ENCODE measurements around the gene FAM118B.

The FAM118B gene

DNA sequence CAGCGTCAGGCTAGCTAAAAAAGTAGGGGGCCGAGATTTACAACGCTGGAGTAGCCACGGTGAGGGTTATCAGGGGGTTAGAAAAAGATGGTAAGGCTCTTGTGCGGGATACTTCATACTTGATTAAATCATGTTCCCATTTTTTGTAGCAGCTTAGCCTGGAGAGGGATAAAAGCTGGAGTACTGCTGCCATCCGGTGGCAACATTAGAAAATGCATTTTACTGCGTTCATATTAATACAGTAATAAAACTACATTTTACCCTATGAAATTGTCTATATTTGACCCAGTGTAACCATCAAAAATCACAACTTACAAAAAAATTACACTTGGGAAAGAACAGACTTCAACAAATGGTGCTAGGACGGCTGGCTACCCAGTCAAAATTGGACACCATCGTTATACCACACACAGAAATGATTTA lies 17.4 kb upstream of the FAM118B start:
- TF ChIP-seq, protein P1, sequence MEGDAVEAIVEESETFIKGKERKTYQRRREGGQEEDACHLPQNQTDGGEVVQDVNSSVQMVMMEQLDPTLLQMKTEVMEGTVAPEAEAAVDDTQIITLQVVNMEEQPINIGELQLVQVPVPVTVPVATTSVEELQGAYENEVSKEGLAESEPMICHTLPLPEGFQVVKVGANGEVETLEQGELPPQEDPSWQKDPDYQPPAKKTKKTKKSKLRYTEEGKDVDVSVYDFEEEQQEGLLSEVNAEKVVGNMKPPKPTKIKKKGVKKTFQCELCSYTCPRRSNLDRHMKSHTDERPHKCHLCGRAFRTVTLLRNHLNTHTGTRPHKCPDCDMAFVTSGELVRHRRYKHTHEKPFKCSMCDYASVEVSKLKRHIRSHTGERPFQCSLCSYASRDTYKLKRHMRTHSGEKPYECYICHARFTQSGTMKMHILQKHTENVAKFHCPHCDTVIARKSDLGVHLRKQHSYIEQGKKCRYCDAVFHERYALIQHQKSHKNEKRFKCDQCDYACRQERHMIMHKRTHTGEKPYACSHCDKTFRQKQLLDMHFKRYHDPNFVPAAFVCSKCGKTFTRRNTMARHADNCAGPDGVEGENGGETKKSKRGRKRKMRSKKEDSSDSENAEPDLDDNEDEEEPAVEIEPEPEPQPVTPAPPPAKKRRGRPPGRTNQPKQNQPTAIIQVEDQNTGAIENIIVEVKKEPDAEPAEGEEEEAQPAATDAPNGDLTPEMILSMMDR (IDR thresholded peaks at IDR 0.05) = no peak
- Histone ChIP-seq H3K4me1 (ENCODE audit: control insufficient read depth in 1 of 2, insufficient read depth in 1 of 2, low read depth in 1 of 2, low read length in 1 of 2) (no peaks in the 10 kb centered on the region), H3K36me3 (peaks cover 46% of the 10 kb centered on the region), H3K27me3 (no peaks in the 10 kb centered on the region), H3K27ac (no peak overlapping the region), H3K9me3 (no peaks in the 10 kb centered on the region), H3K4me3 (ENCODE audit: low read depth in 1 of 2, low read length in 1 of 2) (no peak overlapping the region)

DNA sequence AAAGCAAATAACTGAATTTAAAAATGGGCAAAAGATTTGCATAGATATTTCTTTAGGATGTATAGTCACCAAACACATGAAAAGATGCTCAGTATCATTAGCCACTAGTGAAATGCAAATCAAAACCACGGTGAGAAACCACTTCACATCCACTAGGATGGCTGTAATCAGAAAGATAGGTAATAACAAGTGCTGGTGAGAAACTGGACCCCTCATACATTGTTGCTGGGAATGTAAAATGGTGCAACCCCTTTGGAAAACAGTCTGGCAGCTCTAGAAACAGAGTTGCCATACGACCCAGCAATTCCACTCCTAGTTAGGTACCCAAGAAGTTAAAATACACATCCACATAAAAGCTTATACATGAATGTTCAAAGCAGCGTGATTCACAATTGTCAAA lies 16.5 kb upstream of the FAM118B start:
- TF ChIP-seq, protein P1 (IDR thresholded peaks at IDR 0.05) = no peak
- peaks cover 48% of the 10 kb centered on the region for H3K36me3 ChIP-seq
- H3K4me1 ChIP-seq (ENCODE audit: control insufficient read depth in 1 of 2, insufficient read depth in 1 of 2, low read depth in 1 of 2, low read length in 1 of 2) = no peaks in the 10 kb centered on the region
- no peak overlapping the region for H3K4me3 ChIP-seq (ENCODE audit: low read depth in 1 of 2, low read length in 1 of 2)
- H3K9me3 ChIP-seq = no peaks in the 10 kb centered on the region
- no peaks in the 10 kb centered on the region for H3K27me3 ChIP-seq
- no peak overlapping the region for H3K27ac ChIP-seq

DNA sequence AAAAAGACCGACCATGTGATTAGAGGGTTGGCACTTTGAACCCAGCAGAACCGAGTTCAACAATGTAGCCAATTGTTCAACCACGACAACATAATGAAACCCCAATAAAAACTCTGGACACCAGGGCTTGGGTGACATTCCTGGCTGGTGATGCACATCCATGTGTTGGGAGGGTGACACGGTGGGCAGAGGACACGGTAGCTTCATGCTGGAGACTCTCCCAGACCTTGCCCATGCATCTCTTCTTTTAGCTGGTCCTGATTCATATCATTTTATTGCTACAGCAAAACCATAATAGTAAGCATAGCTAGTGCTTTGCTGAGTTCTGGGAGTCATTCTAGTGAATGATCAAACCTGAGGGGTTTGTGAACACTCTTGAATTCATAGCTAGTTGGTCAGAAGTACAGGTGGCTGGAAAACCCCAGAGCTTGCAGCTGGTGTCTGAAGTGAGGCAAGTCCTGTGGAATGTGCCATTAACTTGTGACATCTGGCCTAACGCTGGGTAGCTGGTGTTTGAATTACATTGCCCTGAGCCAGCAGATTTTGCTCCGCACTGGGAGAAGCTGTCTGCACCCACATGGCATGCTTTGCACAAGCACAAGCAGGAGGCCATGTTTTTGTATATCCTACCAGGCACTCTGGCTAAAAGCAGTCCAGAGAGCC lies 14.2 kb upstream of the FAM118B start:
- no peaks in the 10 kb centered on the region for H3K4me1 ChIP-seq (ENCODE audit: control insufficient read depth in 1 of 2, insufficient read depth in 1 of 2, low read depth in 1 of 2, low read length in 1 of 2)
- peaks cover 55% of the 10 kb centered on the region for H3K36me3 ChIP-seq
- no peaks in the 10 kb centered on the region for H3K27me3 ChIP-seq
- no peaks in the 10 kb centered on the region for H3K9me3 ChIP-seq
- no peak overlapping the region for H3K4me3 ChIP-seq (ENCODE audit: low read depth in 1 of 2, low read length in 1 of 2)
- no peak overlapping the region for H3K27ac ChIP-seq
- TF ChIP-seq, protein P1 (IDR thresholded peaks at IDR 0.05) = no peak

DNA sequence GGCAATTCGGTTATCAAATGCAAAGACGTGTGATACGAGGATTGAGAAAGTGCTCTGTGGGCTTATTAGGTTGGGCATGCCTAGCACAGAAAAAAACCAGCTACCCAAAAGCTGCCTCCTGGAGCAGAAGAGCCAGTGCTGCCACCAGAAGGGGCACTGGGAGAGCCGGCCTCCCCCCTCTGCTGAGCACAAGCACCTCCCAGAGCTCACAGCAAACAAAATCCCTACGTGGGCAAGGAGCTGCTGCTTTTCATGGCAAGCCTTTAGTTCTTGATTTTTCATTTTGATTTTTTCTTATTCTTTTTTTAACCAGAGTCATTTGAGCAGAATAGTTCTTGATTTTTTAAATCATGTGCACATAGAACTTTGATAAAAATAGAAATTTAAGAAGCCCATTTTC lies 12.9 kb upstream of the FAM118B start:
- H3K4me3 ChIP-seq (ENCODE audit: low read depth in 1 of 2, low read length in 1 of 2) = no peak overlapping the region
- no peaks in the 10 kb centered on the region for H3K27me3 ChIP-seq
- TF ChIP-seq, protein P1 (IDR thresholded peaks at IDR 0.05) = no peak
- no peak overlapping the region for H3K27ac ChIP-seq
- H3K9me3 ChIP-seq = no peaks in the 10 kb centered on the region
- H3K36me3 ChIP-seq = peaks cover 57% of the 10 kb centered on the region
- H3K4me1 ChIP-seq (ENCODE audit: control insufficient read depth in 1 of 2, insufficient read depth in 1 of 2, low read depth in 1 of 2, low read length in 1 of 2) = no peaks in the 10 kb centered on the region

DNA sequence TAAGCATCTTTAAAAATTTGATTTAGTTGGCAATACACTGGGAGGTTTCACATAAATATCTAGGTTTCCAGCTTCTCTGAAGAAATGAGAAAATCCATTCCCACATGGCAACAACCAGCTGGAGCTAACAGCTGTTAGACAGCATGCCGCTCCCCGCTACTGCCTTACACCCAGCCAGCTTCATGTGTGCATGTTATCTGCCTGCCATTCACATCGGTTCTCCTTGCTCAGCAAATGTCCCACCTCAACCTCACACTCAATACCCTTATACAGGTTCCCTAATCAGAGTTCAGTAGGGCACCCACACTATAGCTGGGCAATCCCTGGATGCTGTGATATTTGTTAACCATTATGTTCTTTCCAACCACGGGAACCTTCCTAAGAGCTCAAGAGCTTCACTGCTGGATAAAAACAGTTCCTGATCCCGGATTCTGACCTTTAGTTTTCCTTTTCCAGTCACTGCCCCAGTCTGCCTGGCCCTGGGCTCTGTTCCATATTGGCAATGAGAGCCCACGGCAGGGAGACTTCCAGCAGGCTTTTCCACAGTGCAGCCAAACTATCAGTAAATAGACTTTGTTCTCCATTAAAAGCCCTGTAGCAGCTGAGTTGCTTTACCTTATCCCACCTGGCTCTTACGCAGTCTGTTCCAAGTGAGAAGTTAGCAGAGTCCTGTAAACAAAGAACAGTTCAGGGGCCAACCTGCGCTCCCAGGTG lies 8.8 kb upstream of the FAM118B start:
- Histone ChIP-seq H3K4me1 (ENCODE audit: control insufficient read depth in 1 of 2, insufficient read depth in 1 of 2, low read depth in 1 of 2, low read length in 1 of 2) (no peaks in the 10 kb centered on the region), H3K27ac (no peak overlapping the region), H3K36me3 (peaks cover 66% of the 10 kb centered on the region), H3K4me3 (ENCODE audit: low read depth in 1 of 2, low read length in 1 of 2) (no peak overlapping the region), H3K27me3 (no peaks in the 10 kb centered on the region), H3K9me3 (no peaks in the 10 kb centered on the region)
- TF ChIP-seq, protein P1 (IDR thresholded peaks at IDR 0.05) = no peak
